SU-DHL-6 (cell line): ENCODE data around the gene FBXO31.

Source experiments
- H2AFZ ChIP-seq: fragments of 200-600 bp; sonication (generic); 2 replicates; pipeline ENCODE4 v1.6.1; 2014; ENCODE audit warnings: low read depth, mild to moderate bottlenecking, moderate library complexity, mixed read lengths, antibody characterized with exemption, low read length; ENCODE audit not compliant: severe bottlenecking
- H3F3A ChIP-seq: fragments of 200-600 bp; shearing (Covaris generic); 2 replicates; pipeline ENCODE4 v1.6.0; 2016; ENCODE audit warnings: antibody characterized with exemption, mild to moderate bottlenecking; ENCODE audit not compliant: insufficient read depth
- H3K27ac ChIP-seq: fragments of 200-600 bp; sonication (generic); 2 replicates; pipeline ENCODE4 v1.5.1; 2016; ENCODE audit warnings: low read depth, mild to moderate bottlenecking, low read length, moderate library complexity, mixed read lengths
- H3K27me3 ChIP-seq: fragments of 200-600 bp; sonication (generic), shearing (Covaris generic); 2 replicates; pipeline ENCODE4 v1.6.0; 2014; ENCODE audit warnings: mild to moderate bottlenecking, low read length
- H3K36me3 ChIP-seq: fragments of 200-600 bp; sonication (generic); 2 replicates; pipeline ENCODE4 v1.6.1; 2014; ENCODE audit warnings: mild to moderate bottlenecking, low read length, mixed read lengths
- H3K4me2 ChIP-seq: fragments of 300-600, 200-600 bp; shearing (Covaris generic), sonication (generic); 2 replicates; pipeline ENCODE4 v1.6.0; 2014; ENCODE audit warnings: low read length, low read depth, mild to moderate bottlenecking; ENCODE audit not compliant: poor library complexity, severe bottlenecking
- H3K4me3 ChIP-seq: fragments of 200-600 bp; sonication (generic); 2 replicates; pipeline ENCODE4 v1.5.1; 2014; ENCODE audit warnings: antibody characterized with exemption, low read length, mild to moderate bottlenecking, mixed read lengths; ENCODE audit not compliant: insufficient read depth, poor library complexity, severe bottlenecking
- H3K79me2 ChIP-seq: fragments of 200-600 bp; sonication (generic); 2 replicates; pipeline ENCODE4 v1.6.1; 2014; ENCODE audit warnings: mild to moderate bottlenecking, low read length, moderate library complexity; ENCODE audit not compliant: insufficient read depth
- H3K9ac ChIP-seq: fragments of 200-600 bp; sonication (generic); 2 replicates; pipeline ENCODE4 v1.7.0; 2014; ENCODE audit warnings: mild to moderate bottlenecking, low read length
- H3K9me2 ChIP-seq: fragments of 200-600 bp; sonication (generic); replicated peaks from 2 replicates; pipeline ENCODE4 v1.6.1; 2014; ENCODE audit warnings: low read length; ENCODE audit not compliant: insufficient read depth
- H3K9me3 ChIP-seq: fragments of 200-600 bp; sonication (generic); 2 replicates; pipeline ENCODE4 v1.6.1; 2014; ENCODE audit warnings: low read length, mixed read lengths; ENCODE audit not compliant: insufficient read depth
- H4K20me1 ChIP-seq: fragments of 200-600 bp; sonication (generic); 2 replicates; pipeline ENCODE4 v1.6.1; 2014; ENCODE audit warnings: low read depth, mild to moderate bottlenecking, antibody characterized with exemption, low read length, moderate library complexity, mixed read lengths
- CTCF ChIP-seq: fragments of 200-600 bp; sonication (generic); IDR thresholded peaks from one replicate; pipeline ENCODE4 v1.5.1; 2017; ENCODE audit warnings: antibody characterized with exemption, mild to moderate bottlenecking, low read length, moderate library complexity; ENCODE audit not compliant: insufficient read depth, poor library complexity, severe bottlenecking
- EZH2phosphoT487 ChIP-seq: fragments of 200-600 bp; sonication (generic), shearing (Covaris generic); conservative IDR thresholded peaks from 2 replicates; pipeline ENCODE4 v1.6.1; 2018; ENCODE audit warnings: mild to moderate bottlenecking, antibody characterized with exemption, low read length, moderate library complexity, mixed read lengths

The FBXO31 gene

GRCh38 chr16:87406495-87407088 is 23.0 kb upstream of the FBXO31 start:
- no peaks in the 10 kb centered on the region for H4K20me1 ChIP-seq
- no peak overlapping the region for H3K4me2 ChIP-seq
- no peak overlapping the region for H2AFZ ChIP-seq

GRCh38 chr16:87404764-87405625 is 21.4 kb upstream of the FBXO31 start:
- Histone ChIP-seq H2AFZ (no peak overlapping the region), H3K27ac (no peak overlapping the region), H3K9me3 (no peaks in the 10 kb centered on the region), H4K20me1 (no peaks in the 10 kb centered on the region), H3K27me3 (no peaks in the 10 kb centered on the region), H3K36me3 (no peaks in the 10 kb centered on the region; the same call in 1 of the 2 replicates), H3K4me3 (no peak overlapping the region), H3K9me2 (no peaks in the 10 kb centered on the region), H3K4me2 (no peak overlapping the region), H3F3A (no peaks in the 10 kb centered on the region), H3K79me2 (no peaks in the 10 kb centered on the region), H3K9ac (no peak overlapping the region)
- TF ChIP-seq EZH2phosphoT487, result no peak
- TF ChIP-seq CTCF, result no peak

More at GRCh38 chr16:87406495-87407088, 23.0 kb upstream of the FBXO31 start:
- Histone ChIP-seq H3K27ac (no peak overlapping the region), H3F3A (no peaks in the 10 kb centered on the region), H3K36me3 (no peaks in the 10 kb centered on the region; the same call in 1 of the 2 replicates), H3K9me2 (no peaks in the 10 kb centered on the region), H3K9ac (no peak overlapping the region), H3K4me3 (no peak overlapping the region), H3K79me2 (no peaks in the 10 kb centered on the region), H3K9me3 (no peaks in the 10 kb centered on the region), H3K27me3 (no peaks in the 10 kb centered on the region)
- TF ChIP-seq CTCF (no peak), EZH2phosphoT487 (no peak)

- Histone ChIP-seq H3K36me3 (peaks cover 4% of the 10 kb centered on the region; the same call in 1 of the 2 replicates), H3K4me3 (no peak overlapping the region), H3K9me3 (no peaks in the 10 kb centered on the region), H4K20me1 (peaks cover 7% of the 10 kb centered on the region; the same call in 1 of the 2 replicates), H3K27me3 (no peaks in the 10 kb centered on the region), H2AFZ (no peak overlapping the region), H3K4me2 (no peak overlapping the region), H3K27ac (no peak overlapping the region), H3K9ac (no peak overlapping the region), H3K9me2 (no peaks in the 10 kb centered on the region), H3F3A (0 out of 2 replicates have a peak, but pooled peaks cover 4% of the 10 kb centered on the region), H3K79me2 (peaks cover 64% of the 10 kb centered on the region)
- TF ChIP-seq EZH2phosphoT487, result no peak
- no peak for TF ChIP-seq CTCF
Measured at GRCh38 chr16:87395181-87395842, 11.7 kb upstream of the FBXO31 start.
